ENCODE data around the gene FARP2. TPM values are rescaled to one million over a fixed set of nuclear protein-coding genes. Genes with fewer than 3 reads are reported as not detected.
A peak's percentile ranks its signal among the peaks of the same experiment; 100 is the strongest.

Gene FARP2
- total RNA-seq, 1 experiment from 2014 or later = 89.1 TPM

- intact Hi-C loops (cut with micrococcal nuclease; ENCODE audit: unreplicated experiment) = no loop called here
- Histone ChIP-seq H3K79me2 (ENCODE audit: low read depth) (peaks cover 67% of the 10 kb centered on the region), H4K20me1 (ENCODE audit: insufficient read depth) (peaks cover 70% of the 10 kb centered on the region), H3K4me2 (no peak overlapping the region), H3K9me2 (ENCODE audit: insufficient read depth) (no peaks in the 10 kb centered on the region), H3F3A (ENCODE audit: insufficient read depth, low read depth) (peaks cover 9% of the 10 kb centered on the region), H3K4me3 (no peak overlapping the region), H2AFZ (no peak overlapping the region), H3K36me3 (ENCODE audit: low read depth) (peaks cover 50% of the 10 kb centered on the region), H3K27ac (no peak overlapping the region), H3K27me3 (ENCODE audit: insufficient read depth, low read depth) (no peaks in the 10 kb centered on the region), H3K9me3 (ENCODE audit: insufficient read depth, low read depth) (no peaks in the 10 kb centered on the region), H3K4me1 (replicated peaks; ENCODE audit: insufficient read depth) (no peaks in the 10 kb centered on the region)
- DNase-seq = no peak
- TF ChIP-seq EZH2 (IDR thresholded peaks at IDR 0.05; ENCODE audit: low read depth) = no peak
- no peak for TF ChIP-seq CTCF (conservative IDR thresholded peaks at IDR 0.05)
- no TSS peak for BruUV-seq (replicated peaks)
- ChIA-PET CTCF (no interaction called here), POLR2A (ENCODE audit: unreplicated experiment) (no interaction called here)
These were observed 30.8 kb upstream of the FARP2 start for GRCh38 chr2:241325257-241325656.

GRCh38 chr2:241329669-241330615 lies 26.1 kb upstream of the FARP2 start:
- DNase-seq = no peak
- peaks cover 54% of the 10 kb centered on the region for H3K36me3 ChIP-seq (ENCODE audit: low read depth)
- peaks cover 43% of the 10 kb centered on the region for H4K20me1 ChIP-seq (ENCODE audit: insufficient read depth)
- no peak for TF ChIP-seq CTCF (conservative IDR thresholded peaks at IDR 0.05)
- no peak for TF ChIP-seq EZH2 (IDR thresholded peaks at IDR 0.05; ENCODE audit: low read depth)
- no TSS peak for BruUV-seq (replicated peaks)
- no peak overlapping the region for H3K4me3 ChIP-seq
- no peak overlapping the region for H2AFZ ChIP-seq
- H3K79me2 ChIP-seq (ENCODE audit: low read depth) = peaks cover 31% of the 10 kb centered on the region
- H3F3A ChIP-seq (ENCODE audit: insufficient read depth, low read depth) = peaks cover 19% of the 10 kb centered on the region
- no peaks in the 10 kb centered on the region for H3K9me2 ChIP-seq (ENCODE audit: insufficient read depth)
- H3K4me2 ChIP-seq = no peak overlapping the region
- POLR2A ChIA-PET (ENCODE audit: unreplicated experiment) = no interaction called here
- no peaks in the 10 kb centered on the region for H3K4me1 ChIP-seq (replicated peaks; ENCODE audit: insufficient read depth)
- no peak overlapping the region for H3K27ac ChIP-seq
- intact Hi-C loops (cut with micrococcal nuclease; ENCODE audit: unreplicated experiment) = loop anchor here (10.0 kb wide), 1 partner anchor 75 kb away; no protein-coding TSS in a partner anchor
- H3K27me3 ChIP-seq (ENCODE audit: insufficient read depth, low read depth) = no peaks in the 10 kb centered on the region
- H3K9me3 ChIP-seq (ENCODE audit: insufficient read depth, low read depth) = no peaks in the 10 kb centered on the region
- CTCF ChIA-PET = no interaction called here

GRCh38 chr2:241330616-241330981 lies 25.5 kb upstream of the FARP2 start:
- Histone ChIP-seq H3K9me3 (ENCODE audit: insufficient read depth, low read depth) (no peaks in the 10 kb centered on the region), H3K79me2 (ENCODE audit: low read depth) (peaks cover 24% of the 10 kb centered on the region), H3K27ac (no peak overlapping the region), H3K4me3 (no peak overlapping the region), H2AFZ (no peak overlapping the region), H3K36me3 (ENCODE audit: low read depth) (peaks cover 47% of the 10 kb centered on the region), H3K4me2 (no peak overlapping the region), H3K27me3 (ENCODE audit: insufficient read depth, low read depth) (no peaks in the 10 kb centered on the region), H3F3A (ENCODE audit: insufficient read depth, low read depth) (peaks cover 20% of the 10 kb centered on the region), H4K20me1 (ENCODE audit: insufficient read depth) (peaks cover 37% of the 10 kb centered on the region), H3K4me1 (replicated peaks; ENCODE audit: insufficient read depth) (no peaks in the 10 kb centered on the region), H3K9me2 (ENCODE audit: insufficient read depth) (no peaks in the 10 kb centered on the region)
- no peak for DNase-seq
- intact Hi-C loops (cut with micrococcal nuclease; ENCODE audit: unreplicated experiment) = loop anchor here (10.0 kb wide), 1 partner anchor 76 kb away; no protein-coding TSS in a partner anchor
- TSS peak; percentile 3 for BruUV-seq (replicated peaks)
- ChIA-PET POLR2A (ENCODE audit: unreplicated experiment) (no interaction called here), CTCF (no interaction called here)
- no peak for TF ChIP-seq CTCF (conservative IDR thresholded peaks at IDR 0.05)

Data from PC-9 (cell line).